22Rv1 (cell line): ENCODE data around the gene CRYZL1.

Experiments
- H3K27ac ChIP-seq: fragments of 450-650 bp; 2 replicates; pipeline ENCODE4 v1.5.1; 2017
- CTCF ChIP-seq: fragments of 450-650 bp; IDR thresholded peaks from 2 replicates; pipeline ENCODE4 v1.5.1; 2017; ENCODE audit warnings: mild to moderate bottlenecking
- ZFX ChIP-seq: fragments of 450-650 bp; IDR thresholded peaks from 2 replicates; pipeline ENCODE4 v1.6.1; 2017; ENCODE audit warnings: antibody characterized with exemption, borderline replicate concordance

The CRYZL1 gene

DNA sequence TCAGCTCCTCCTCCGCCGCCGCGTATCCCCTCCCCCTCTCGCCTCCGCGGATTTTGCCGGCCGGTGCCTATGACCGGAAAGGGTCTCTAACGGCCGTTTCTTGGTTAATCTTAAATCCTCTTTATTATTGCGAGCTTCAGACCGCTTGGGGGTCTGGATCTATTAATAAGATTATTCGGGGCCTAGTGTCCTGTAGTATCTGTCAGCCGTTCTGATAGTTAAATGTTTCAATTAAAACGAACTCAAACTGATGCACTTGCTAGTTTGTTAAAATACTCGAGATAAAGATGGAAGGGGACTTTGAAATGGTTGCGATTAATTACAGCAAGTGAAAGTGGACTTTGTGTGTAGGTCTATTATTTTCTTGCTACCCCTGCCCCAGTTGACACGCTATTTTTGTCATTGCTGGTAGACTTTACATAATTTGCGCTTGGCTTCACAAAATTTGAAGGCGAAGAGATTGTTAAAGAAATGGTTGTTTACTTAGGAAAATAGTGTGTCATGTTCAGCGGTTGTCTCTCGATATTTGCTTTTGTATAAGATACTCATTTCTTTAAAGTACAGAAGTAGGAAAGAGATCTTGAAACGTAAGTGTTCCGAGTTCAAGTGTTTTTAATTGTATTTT is 97.9 kb downstream of the CRYZL1 start:
- H3K27ac ChIP-seq, result peak overlapping the region; percentile 99
- TF ChIP-seq ZFX (0 out of 2 replicates have a peak, but pooled peaks have one; percentile 13), CTCF (no peak)

DNA sequence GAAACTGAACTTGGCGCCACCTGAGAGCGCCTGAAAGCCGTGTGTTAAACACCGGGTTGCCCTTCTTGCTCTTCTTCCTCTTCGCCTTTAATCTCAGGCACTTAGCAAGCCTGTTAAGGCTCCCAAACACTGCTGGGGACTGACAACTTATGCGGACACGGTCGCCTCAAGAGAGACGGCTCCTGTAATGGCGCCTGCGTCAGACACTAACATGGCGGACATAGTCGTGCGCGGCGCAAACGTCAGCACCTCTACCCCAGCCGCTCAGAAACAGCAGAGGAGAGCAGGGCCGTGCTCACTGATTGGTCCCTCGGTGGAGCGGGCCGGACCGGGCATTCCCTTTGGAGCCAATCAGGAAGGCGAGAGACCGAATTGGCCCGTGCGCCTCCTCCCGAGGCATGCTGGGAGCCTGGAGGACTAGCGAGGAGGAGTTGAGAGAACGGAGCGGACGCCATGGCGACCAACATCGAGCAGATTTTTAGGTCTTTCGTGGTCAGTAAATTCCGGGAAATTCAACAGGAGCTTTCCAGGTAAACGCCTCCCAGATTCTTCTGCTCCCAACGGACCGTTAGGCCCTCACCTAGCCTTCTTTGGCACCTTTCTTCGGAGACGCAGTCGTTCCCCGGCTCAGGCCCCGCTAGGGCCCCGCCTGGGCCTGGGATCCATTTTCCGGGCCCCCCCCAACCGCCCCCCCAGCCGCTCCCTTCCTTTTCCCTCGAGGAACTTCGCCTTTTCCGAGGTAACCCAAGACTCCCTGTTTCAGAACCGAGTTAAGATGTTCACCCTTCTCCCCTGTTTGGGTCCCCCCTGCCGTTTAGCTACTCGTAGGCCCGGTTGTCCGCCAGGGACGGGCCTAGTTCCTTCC is 98.7 kb downstream of the CRYZL1 start, which contains the start of gene SON:
Gene SON, plus strand, starts transcription at position 399 of the 865 bp plus-strand sequence. Its CDS starts 55 bp downstream, at position 454.
- 0 out of 2 replicates have a peak, but pooled peaks have one; percentile 72 for TF ChIP-seq ZFX
- TF ChIP-seq CTCF, result no peak
- peak within 1 kb of the TSS; percentile 99 for H3K27ac ChIP-seq

- no peak for TF ChIP-seq CTCF
- TF ChIP-seq ZFX, result no peak
- H3K27ac ChIP-seq, result peak within 1 kb of the TSS; percentile 99
Measured at GRCh38 chr21:33541756-33542639, 99.5 kb downstream of the CRYZL1 start, which contains the start of gene GART. GART (minus strand) TSS chr21:33542117; CDS start chr21:33539315, 2,802 bp downstream.

DNA sequence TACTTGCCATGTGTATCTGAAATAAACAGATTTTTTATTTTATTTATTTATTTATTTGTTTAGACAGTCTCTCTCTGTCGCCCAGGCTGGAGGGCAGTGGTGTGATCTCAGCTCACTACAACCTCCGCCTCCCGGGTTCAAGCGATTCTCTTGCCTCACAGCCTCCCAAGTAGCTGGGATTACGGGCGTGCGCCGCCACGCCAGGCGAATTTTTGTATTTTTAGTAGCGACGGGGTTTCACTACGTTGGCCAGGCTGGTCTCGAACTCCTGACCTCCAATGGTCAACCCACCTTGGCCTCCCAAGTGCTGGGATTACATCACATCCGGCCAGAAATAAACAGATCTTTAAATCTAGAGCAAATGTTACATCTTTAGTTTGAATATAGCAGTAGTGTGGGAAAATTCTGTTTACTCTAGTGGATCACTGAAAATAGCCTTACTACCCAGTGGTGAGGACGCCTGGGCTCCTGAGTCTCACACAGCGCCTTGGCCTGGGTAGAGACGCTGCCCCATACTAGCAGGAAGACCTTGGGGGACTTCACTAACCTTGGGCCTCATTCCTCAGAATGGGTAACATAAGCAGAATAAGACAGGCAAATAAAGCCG is 100.3 kb downstream of the CRYZL1 start:
- TF ChIP-seq CTCF (no peak), ZFX (no peak)
- H3K27ac ChIP-seq, result peak overlapping the region; percentile 99

- TF ChIP-seq CTCF, result no peak
- TF ChIP-seq ZFX, result no peak
- peak overlapping the region; percentile 99 for H3K27ac ChIP-seq
Measured at GRCh38 chr21:33540711-33541104, 100.8 kb downstream of the CRYZL1 start.

GRCh38 chr21:33539616-33540015 is 101.9 kb downstream of the CRYZL1 start:
- H3K27ac ChIP-seq, result no peak overlapping the region
- TF ChIP-seq CTCF (no peak), ZFX (no peak)
